Measurements from ENCODE around the gene NAA20. TPM values are rescaled to one million over a fixed set of nuclear protein-coding genes. Genes with fewer than 3 reads are reported as not detected.

Gene NAA20
- total and polyA plus RNA-seq, 2 donors (not counting 1 experiment from before 2014, with no cell fraction given), result 20.3 to 27.1 TPM

DNA sequence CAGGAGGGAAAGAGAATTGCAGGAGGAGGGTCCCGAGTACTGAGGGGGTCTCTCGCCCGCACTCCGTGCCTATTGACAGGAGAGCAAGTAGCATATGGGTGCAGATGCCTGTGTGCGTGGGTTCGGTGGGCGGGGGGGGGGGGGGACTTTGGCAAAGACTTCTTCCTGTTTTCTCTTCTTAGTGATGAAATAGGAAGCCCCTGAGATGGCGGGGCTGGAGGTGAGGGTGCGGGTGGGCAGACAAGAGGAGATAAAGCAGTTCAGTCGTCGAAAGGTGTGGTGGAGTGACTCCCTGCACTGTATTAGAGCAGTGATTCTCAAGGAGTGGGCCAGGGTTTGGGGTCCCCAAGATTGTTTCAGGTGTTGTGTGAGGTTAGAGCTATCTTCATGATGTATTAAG lies 3.7 kb downstream of the NAA20 start:
- H3K79me2 ChIP-seq (ENCODE audit: control insufficient read depth, insufficient read depth, low read length), result peaks cover 86% of the 10 kb centered on the region
- H3K4me1 ChIP-seq (ENCODE audit: control insufficient read depth in 2 of 2, insufficient read depth in 2 of 2, low read length in 2 of 2), result peaks cover 12 to 27% of the 10 kb centered on the region in 2 donors
- H3K27ac ChIP-seq (ENCODE audit: low read length in 2 of 2), result no peak overlapping the region
- intact Hi-C loops (cut with micrococcal nuclease), result loop anchor here (1.0 kb wide), 1 partner anchor 30 kb away; no protein-coding TSS in a partner anchor
- H2AFZ ChIP-seq (ENCODE audit: insufficient read depth, low read depth, low read length, poor library complexity, severe bottlenecking), result no peak overlapping the region
- no peak for ATAC-seq (ENCODE audit: low read depth)
- peaks cover 40% of the 10 kb centered on the region for H4K20me1 ChIP-seq (ENCODE audit: control insufficient read depth, insufficient read depth, low read length, poor library complexity, severe bottlenecking)
- POLR2A ChIA-PET, result no interaction called here
- 81% methylated on average over 4 of the region's 11 CpGs for WGBS (ENCODE audit: insufficient coverage)
- no peaks in the 10 kb centered on the region for H3K27me3 Mint-ChIP-seq
- peaks cover 42% of the 10 kb centered on the region for H3K4me1 Mint-ChIP-seq
- no peak overlapping the region for H3K4me3 ChIP-seq (ENCODE audit: control extremely low read depth in 1 of 5, extremely low read depth in 1 of 5, insufficient read depth in 1 of 5, low read depth in 2 of 5, low read length in 4 of 5)
- H3K36me3 ChIP-seq (replicated peaks in 1 of 2; ENCODE audit: control extremely low read depth in 1 of 2, control insufficient read depth in 1 of 2, extremely low read depth in 1 of 2, insufficient read depth in 2 of 2, low read length in 1 of 2), result peaks cover 3 to 29% of the 10 kb centered on the region in 2 experiments
- CTCF ChIA-PET, result no interaction called here
- no peak overlapping the region for H3K9ac ChIP-seq (ENCODE audit: low read length)
- no peak for DNase-seq
- no peaks in the 10 kb centered on the region for H3K9me3 Mint-ChIP-seq (ENCODE audit: insufficient read depth)
- no peak for TF ChIP-seq CTCF (IDR thresholded peaks at IDR 0.05)
- no peak for TF ChIP-seq EZH2 (IDR thresholded peaks at IDR 0.05; ENCODE audit: borderline replicate concordance, insufficient read depth, low read depth, low read length, poor library complexity, severe bottlenecking)
- no peak overlapping the region for H3K4me2 ChIP-seq (replicated peaks; ENCODE audit: low read depth, low read length, poor library complexity, severe bottlenecking)
- no peak overlapping the region for H3K4me3 Mint-ChIP-seq
- H3K9me3 ChIP-seq (ENCODE audit: control extremely low read depth in 1 of 3, control insufficient read depth in 2 of 3, insufficient read depth in 1 of 3, low read length in 2 of 3), result no peaks in the 10 kb centered on the region
- H3K27me3 ChIP-seq (replicated peaks in 1 of 4; ENCODE audit: control extremely low read depth in 1 of 4, control insufficient read depth in 3 of 4, insufficient read depth in 4 of 4, low read length in 3 of 4), result no peaks in the 10 kb centered on the region
- peak overlapping the region; percentile 37 for H3K27ac Mint-ChIP-seq

- no peaks in the 10 kb centered on the region for H3K9me3 ChIP-seq (ENCODE audit: control extremely low read depth in 1 of 3, control insufficient read depth in 2 of 3, insufficient read depth in 1 of 3, low read length in 2 of 3)
- no peak overlapping the region for H3K4me3 Mint-ChIP-seq
- no peak overlapping the region for H3K4me3 ChIP-seq (ENCODE audit: control extremely low read depth in 1 of 5, extremely low read depth in 1 of 5, insufficient read depth in 1 of 5, low read depth in 2 of 5, low read length in 4 of 5)
- no peak overlapping the region for H3K27ac ChIP-seq (ENCODE audit: low read length in 2 of 2)
- intact Hi-C loops (cut with micrococcal nuclease), result loop anchor here (1.0 kb wide), 1 partner anchor 29 kb away; no protein-coding TSS in a partner anchor
- 90% methylated on average over 4 of the region's 7 CpGs for WGBS (ENCODE audit: insufficient coverage)
- peaks cover 38% of the 10 kb centered on the region for H3K4me1 Mint-ChIP-seq
- no peak overlapping the region for H2AFZ ChIP-seq (ENCODE audit: insufficient read depth, low read depth, low read length, poor library complexity, severe bottlenecking)
- H3K27me3 Mint-ChIP-seq, result no peaks in the 10 kb centered on the region
- H3K79me2 ChIP-seq (ENCODE audit: control insufficient read depth, insufficient read depth, low read length), result peaks cover 77% of the 10 kb centered on the region
- no peaks in the 10 kb centered on the region for H3K27me3 ChIP-seq (replicated peaks in 1 of 4; ENCODE audit: control extremely low read depth in 1 of 4, control insufficient read depth in 3 of 4, insufficient read depth in 4 of 4, low read length in 3 of 4)
- no peak for TF ChIP-seq CTCF (IDR thresholded peaks at IDR 0.05)
- TF ChIP-seq EZH2 (IDR thresholded peaks at IDR 0.05; ENCODE audit: borderline replicate concordance, insufficient read depth, low read depth, low read length, poor library complexity, severe bottlenecking), result no peak
- H3K4me2 ChIP-seq (replicated peaks; ENCODE audit: low read depth, low read length, poor library complexity, severe bottlenecking), result no peak overlapping the region
- H3K4me1 ChIP-seq (ENCODE audit: control insufficient read depth in 2 of 2, insufficient read depth in 2 of 2, low read length in 2 of 2), result peaks cover 12 to 23% of the 10 kb centered on the region in 2 donors
- peak overlapping the region; percentile 42 for H3K27ac Mint-ChIP-seq
- no peak for DNase-seq
- CTCF ChIA-PET, result no interaction called here
- no peak for ATAC-seq (ENCODE audit: low read depth)
- H3K9ac ChIP-seq (ENCODE audit: low read length), result no peak overlapping the region
- POLR2A ChIA-PET, result no interaction called here
- peaks cover 40% of the 10 kb centered on the region for H4K20me1 ChIP-seq (ENCODE audit: control insufficient read depth, insufficient read depth, low read length, poor library complexity, severe bottlenecking)
- H3K9me3 Mint-ChIP-seq (ENCODE audit: insufficient read depth), result no peaks in the 10 kb centered on the region
- H3K36me3 ChIP-seq (replicated peaks in 1 of 2; ENCODE audit: control extremely low read depth in 1 of 2, control insufficient read depth in 1 of 2, extremely low read depth in 1 of 2, insufficient read depth in 2 of 2, low read length in 1 of 2), result peaks cover 4 to 34% of the 10 kb centered on the region in 2 experiments
Observed at GRCh38 chr20:20021835-20022234, 4.7 kb downstream of the NAA20 start.
